ENCODE results near the gene IGSF21.

The IGSF21 gene

GRCh38 chr1:18230840-18231239 lies 123.2 kb downstream of the IGSF21 start:
- Histone ChIP-seq H2AFZ (ENCODE audit: insufficient read depth, low read length, poor library complexity) (no peak overlapping the region), H3K9me3 (ENCODE audit: insufficient read depth, low read depth, low read length) (no peaks in the 10 kb centered on the region), H3K9ac (ENCODE audit: low read length) (no peak overlapping the region), H4K8ac (ENCODE audit: low read depth, low read length) (no peak overlapping the region), H3K79me1 (ENCODE audit: low read length) (no peaks in the 10 kb centered on the region), H3K27ac (ENCODE audit: low read depth, low read length) (no peak overlapping the region), H2AK5ac (ENCODE audit: low read length) (no peak overlapping the region), H3K36me3 (ENCODE audit: control insufficient read depth in 1 of 2, insufficient read depth in 2 of 2, low read length in 2 of 2) (no peaks in the 10 kb centered on the region), H3K4me2 (ENCODE audit: low read length) (no peak overlapping the region), H2BK5ac (ENCODE audit: low read depth, low read length, poor library complexity) (no peak overlapping the region), H3K23ac (ENCODE audit: low read length) (no peak overlapping the region), H4K91ac (ENCODE audit: low read depth, low read length) (no peak overlapping the region), H3K18ac (ENCODE audit: low read length) (no peak overlapping the region), H3K4me3 (ENCODE audit: low read depth, low read length) (no peak overlapping the region), H4K12ac (ENCODE audit: low read depth, low read length) (no peak overlapping the region), H2BK120ac (ENCODE audit: insufficient read depth, low read length, poor library complexity) (no peak overlapping the region), H3K79me2 (ENCODE audit: control insufficient read depth, insufficient read depth, low read length, poor library complexity) (no peaks in the 10 kb centered on the region), H2BK12ac (ENCODE audit: low read length) (no peak overlapping the region), H3K14ac (ENCODE audit: low read length) (no peak overlapping the region), H3K4ac (ENCODE audit: low read depth, low read length) (no peak overlapping the region), H3K4me1 (ENCODE audit: control insufficient read depth in 1 of 2, insufficient read depth in 2 of 2, low read length in 2 of 2) (no peaks in the 10 kb centered on the region), H3K27me3 (ENCODE audit: insufficient read depth, low read length) (no peaks in the 10 kb centered on the region)
- no CpG with 5 or more reads among the region's 9 CpGs for WGBS (ENCODE audit: extremely low coverage, insufficient coverage, insufficient read length)
- no peak for DNase-seq

GRCh38 chr1:18232052-18232451 lies 124.5 kb downstream of the IGSF21 start:
- DNase-seq, result peak in 1 of 2 donors; percentile 27
- Histone ChIP-seq H3K18ac (ENCODE audit: low read length) (no peak overlapping the region), H3K27me3 (ENCODE audit: insufficient read depth, low read length) (no peaks in the 10 kb centered on the region), H3K27ac (ENCODE audit: low read depth, low read length) (no peak overlapping the region), H3K14ac (ENCODE audit: low read length) (no peak overlapping the region), H3K9ac (ENCODE audit: low read length) (no peak overlapping the region), H2AK5ac (ENCODE audit: low read length) (no peak overlapping the region), H3K79me1 (ENCODE audit: low read length) (no peaks in the 10 kb centered on the region), H3K23ac (ENCODE audit: low read length) (no peak overlapping the region), H4K8ac (ENCODE audit: low read depth, low read length) (no peak overlapping the region), H3K4me3 (ENCODE audit: low read depth, low read length) (no peak overlapping the region), H3K79me2 (ENCODE audit: control insufficient read depth, insufficient read depth, low read length, poor library complexity) (no peaks in the 10 kb centered on the region), H3K9me3 (ENCODE audit: insufficient read depth, low read depth, low read length) (no peaks in the 10 kb centered on the region), H3K36me3 (ENCODE audit: control insufficient read depth in 1 of 2, insufficient read depth in 2 of 2, low read length in 2 of 2) (no peaks in the 10 kb centered on the region), H4K91ac (ENCODE audit: low read depth, low read length) (no peak overlapping the region), H4K12ac (ENCODE audit: low read depth, low read length) (no peak overlapping the region), H2BK5ac (ENCODE audit: low read depth, low read length, poor library complexity) (no peak overlapping the region), H3K4ac (ENCODE audit: low read depth, low read length) (no peak overlapping the region), H3K4me1 (ENCODE audit: control insufficient read depth in 1 of 2, insufficient read depth in 2 of 2, low read length in 2 of 2) (no peaks in the 10 kb centered on the region), H2BK120ac (ENCODE audit: insufficient read depth, low read length, poor library complexity) (no peak overlapping the region), H3K4me2 (ENCODE audit: low read length) (no peak overlapping the region), H2AFZ (ENCODE audit: insufficient read depth, low read length, poor library complexity) (no peak overlapping the region), H2BK12ac (ENCODE audit: low read length) (no peak overlapping the region)
- no CpG with 5 or more reads among the region's 1 CpG for WGBS (ENCODE audit: extremely low coverage, insufficient coverage, insufficient read length)

- H2BK12ac ChIP-seq (ENCODE audit: low read length), result no peak overlapping the region
- H4K91ac ChIP-seq (ENCODE audit: low read depth, low read length), result no peak overlapping the region
- no peak overlapping the region for H3K4me2 ChIP-seq (ENCODE audit: low read length)
- H3K9ac ChIP-seq (ENCODE audit: low read length), result no peak overlapping the region
- no peaks in the 10 kb centered on the region for H3K79me2 ChIP-seq (ENCODE audit: control insufficient read depth, insufficient read depth, low read length, poor library complexity)
- H2AK5ac ChIP-seq (ENCODE audit: low read length), result no peak overlapping the region
- no peak overlapping the region for H3K4me3 ChIP-seq (ENCODE audit: low read depth, low read length)
- H3K18ac ChIP-seq (ENCODE audit: low read length), result no peak overlapping the region
- no CpG with 5 or more reads among the region's 5 CpGs for WGBS (ENCODE audit: extremely low coverage, insufficient coverage, insufficient read length)
- H2BK5ac ChIP-seq (ENCODE audit: low read depth, low read length, poor library complexity), result no peak overlapping the region
- H3K4ac ChIP-seq (ENCODE audit: low read depth, low read length), result no peak overlapping the region
- H3K79me1 ChIP-seq (ENCODE audit: low read length), result no peaks in the 10 kb centered on the region
- no peaks in the 10 kb centered on the region for H3K36me3 ChIP-seq (ENCODE audit: control insufficient read depth in 1 of 2, insufficient read depth in 2 of 2, low read length in 2 of 2)
- H3K9me3 ChIP-seq (ENCODE audit: insufficient read depth, low read depth, low read length), result no peaks in the 10 kb centered on the region
- peak in 1 of 2 donors; percentile 2 for DNase-seq
- no peak overlapping the region for H4K12ac ChIP-seq (ENCODE audit: low read depth, low read length)
- H3K23ac ChIP-seq (ENCODE audit: low read length), result no peak overlapping the region
- no peaks in the 10 kb centered on the region for H3K4me1 ChIP-seq (ENCODE audit: control insufficient read depth in 1 of 2, insufficient read depth in 2 of 2, low read length in 2 of 2)
- H3K27me3 ChIP-seq (ENCODE audit: insufficient read depth, low read length), result no peaks in the 10 kb centered on the region
- H3K27ac ChIP-seq (ENCODE audit: low read depth, low read length), result no peak overlapping the region
- H3K14ac ChIP-seq (ENCODE audit: low read length), result no peak overlapping the region
- H2BK120ac ChIP-seq (ENCODE audit: insufficient read depth, low read length, poor library complexity), result no peak overlapping the region
- H2AFZ ChIP-seq (ENCODE audit: insufficient read depth, low read length, poor library complexity), result no peak overlapping the region
- H4K8ac ChIP-seq (ENCODE audit: low read depth, low read length), result no peak overlapping the region
Observed at GRCh38 chr1:18233176-18233864, 125.7 kb downstream of the IGSF21 start.

GRCh38 chr1:18234790-18235242 lies 127.2 kb downstream of the IGSF21 start:
- Histone ChIP-seq H3K9me3 (ENCODE audit: insufficient read depth, low read depth, low read length) (no peaks in the 10 kb centered on the region), H3K9ac (ENCODE audit: low read length) (no peak overlapping the region), H4K91ac (ENCODE audit: low read depth, low read length) (no peak overlapping the region), H2BK120ac (ENCODE audit: insufficient read depth, low read length, poor library complexity) (no peak overlapping the region), H3K23ac (ENCODE audit: low read length) (no peak overlapping the region), H2BK5ac (ENCODE audit: low read depth, low read length, poor library complexity) (no peak overlapping the region), H3K14ac (ENCODE audit: low read length) (no peak overlapping the region), H3K36me3 (ENCODE audit: control insufficient read depth in 1 of 2, insufficient read depth in 2 of 2, low read length in 2 of 2) (no peaks in the 10 kb centered on the region), H3K4me1 (ENCODE audit: control insufficient read depth in 1 of 2, insufficient read depth in 2 of 2, low read length in 2 of 2) (no peaks in the 10 kb centered on the region), H4K8ac (ENCODE audit: low read depth, low read length) (no peak overlapping the region), H4K12ac (ENCODE audit: low read depth, low read length) (no peak overlapping the region), H2AK5ac (ENCODE audit: low read length) (no peak overlapping the region), H3K27me3 (ENCODE audit: insufficient read depth, low read length) (no peaks in the 10 kb centered on the region), H2BK12ac (ENCODE audit: low read length) (no peak overlapping the region), H2AFZ (ENCODE audit: insufficient read depth, low read length, poor library complexity) (no peak overlapping the region), H3K18ac (ENCODE audit: low read length) (no peak overlapping the region), H3K27ac (ENCODE audit: low read depth, low read length) (no peak overlapping the region), H3K4me2 (ENCODE audit: low read length) (no peak overlapping the region), H3K4me3 (ENCODE audit: low read depth, low read length) (no peak overlapping the region), H3K4ac (ENCODE audit: low read depth, low read length) (no peak overlapping the region), H3K79me2 (ENCODE audit: control insufficient read depth, insufficient read depth, low read length, poor library complexity) (no peaks in the 10 kb centered on the region), H3K79me1 (ENCODE audit: low read length) (no peaks in the 10 kb centered on the region)
- peak; percentile 31 to 53 for DNase-seq
- no CpG with 5 or more reads among the region's 6 CpGs for WGBS (ENCODE audit: extremely low coverage, insufficient coverage, insufficient read length)

Measured in trophoblast cell (in vitro differentiated cells and primary cell).